Measurements from ENCODE around the gene MCM10.

DNA sequence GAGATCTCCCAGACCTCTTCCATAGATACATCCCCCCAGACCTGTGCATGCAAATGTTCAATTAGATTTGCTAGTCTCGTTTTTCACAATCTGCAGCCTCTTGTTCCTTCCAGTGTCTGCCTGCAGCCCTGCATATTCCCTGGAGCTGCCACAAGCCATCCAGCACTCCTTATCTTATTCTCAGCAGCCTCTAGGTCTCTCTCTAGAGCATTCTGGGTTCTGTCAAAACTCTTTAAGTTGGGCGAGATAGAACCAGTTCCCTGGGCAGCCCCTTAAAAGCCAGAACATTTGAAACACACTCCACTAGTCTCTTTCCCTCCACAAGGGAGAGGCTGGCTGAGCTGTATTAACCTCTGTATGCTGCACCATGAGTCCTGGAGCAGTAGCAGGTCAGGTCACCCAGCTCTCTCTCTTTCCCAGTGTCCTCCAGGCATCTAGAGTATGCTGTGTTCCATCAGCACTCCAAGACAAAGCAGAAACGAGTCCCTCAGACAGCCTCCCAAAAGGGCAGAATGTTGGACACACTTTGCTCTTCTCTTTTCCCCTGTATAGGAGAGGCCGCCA lies 20.6 kb upstream of the MCM10 start:
- TF ChIP-seq, protein P1, sequence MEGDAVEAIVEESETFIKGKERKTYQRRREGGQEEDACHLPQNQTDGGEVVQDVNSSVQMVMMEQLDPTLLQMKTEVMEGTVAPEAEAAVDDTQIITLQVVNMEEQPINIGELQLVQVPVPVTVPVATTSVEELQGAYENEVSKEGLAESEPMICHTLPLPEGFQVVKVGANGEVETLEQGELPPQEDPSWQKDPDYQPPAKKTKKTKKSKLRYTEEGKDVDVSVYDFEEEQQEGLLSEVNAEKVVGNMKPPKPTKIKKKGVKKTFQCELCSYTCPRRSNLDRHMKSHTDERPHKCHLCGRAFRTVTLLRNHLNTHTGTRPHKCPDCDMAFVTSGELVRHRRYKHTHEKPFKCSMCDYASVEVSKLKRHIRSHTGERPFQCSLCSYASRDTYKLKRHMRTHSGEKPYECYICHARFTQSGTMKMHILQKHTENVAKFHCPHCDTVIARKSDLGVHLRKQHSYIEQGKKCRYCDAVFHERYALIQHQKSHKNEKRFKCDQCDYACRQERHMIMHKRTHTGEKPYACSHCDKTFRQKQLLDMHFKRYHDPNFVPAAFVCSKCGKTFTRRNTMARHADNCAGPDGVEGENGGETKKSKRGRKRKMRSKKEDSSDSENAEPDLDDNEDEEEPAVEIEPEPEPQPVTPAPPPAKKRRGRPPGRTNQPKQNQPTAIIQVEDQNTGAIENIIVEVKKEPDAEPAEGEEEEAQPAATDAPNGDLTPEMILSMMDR (IDR thresholded peaks at IDR 0.05; ENCODE audit: insufficient read depth, low read length) = no peak
- TF ChIP-seq SPI1 (IDR thresholded peaks at IDR 0.05; ENCODE audit: borderline replicate concordance, low read depth) = no peak

All from HL-60 (cell line).